GM12878 (cell line): Measurements from ENCODE around the gene MAP7. TPM values are rescaled to one million over a fixed set of nuclear protein-coding genes. Genes with fewer than 3 reads are reported as not detected.

Source experiments
- ATAC-seq: fragments of 200-7000 bp; cut with Tn5 transposase; 3 replicates; pipeline ENCODE4 v1.9.1; 2020; ENCODE audit warnings: mild to moderate bottlenecking, moderate library complexity
- BruUV-seq: library from RNA; stranded (reverse); fragments of 400-500 nt; replicated peaks from 2 replicates; lab custom pipeline; 2021; lab: Mats Ljungman, UMichigan
- CTCF ChIA-PET: fragments of 300-600 bp; sonication (Branson Sonifier 250); formaldehyde crosslinking; extraction: SDS; loops from one replicate; lab custom pipeline; 2021; ENCODE audit warnings: inconsistent platforms; lab: Yijun Ruan, JAX
- POLR2A ChIA-PET: fragments of 350-600 bp; formaldehyde crosslinking; extraction: SDS; loops from one replicate; lab custom pipeline; 2021; ENCODE audit warnings: inconsistent platforms; lab: Charles Lee
- RAD21 ChIA-PET: fragments of 300-600 bp; sonication (Branson Sonifier 250); formaldehyde crosslinking; loops from one replicate; lab custom pipeline; 2023; ENCODE audit warnings: antibody characterized with exemption; ENCODE audit not compliant: unreplicated experiment; lab: Charles Lee
- SMC1A ChIA-PET: fragments of 300-600 bp; sonication (Branson Sonifier 250); formaldehyde crosslinking; loops from one replicate; lab custom pipeline; 2023; ENCODE audit not compliant: unreplicated experiment, uncharacterized antibody; lab: Charles Lee
- DNase-seq: peaks from one replicate; pipeline ENCODE4 v3.0.0-alpha.2; 2011; ENCODE audit warnings: low read depth, low spot score
- FAIRE-seq: peaks from 3 replicates; lab custom pipeline; 2011; peaks lifted over from hg19 to GRCh38; lab: Jason Lieb, UNC
- H2AFZ ChIP-seq: 2 replicates; pipeline ENCODE4 v1.6.0; 2011; ENCODE audit warnings: low read depth, low read length, control low read depth; ENCODE audit not compliant: control insufficient read depth
- H3K27ac ChIP-seq: 2 replicates; pipeline ENCODE4 v1.5.1; 2011; ENCODE audit warnings: control low read depth; ENCODE audit not compliant: control insufficient read depth, insufficient read depth
- H3K27me3 ChIP-seq, 2 experiments: replicated peaks in 1 of 2; 2 replicates each; pipeline versions ENCODE4 v1.6.0 to v1.6.1; 2011; ENCODE audit warnings: low read length in 1 of 2; ENCODE audit not compliant: control insufficient read depth in 2 of 2, insufficient read depth in 2 of 2
- H3K36me3 ChIP-seq, 2 experiments: 2 replicates each; pipeline ENCODE4 v1.5.1; 2011; ENCODE audit warnings: low read length in 1 of 2; ENCODE audit not compliant: control insufficient read depth in 2 of 2, insufficient read depth in 2 of 2
- H3K4me1 ChIP-seq: 2 replicates; pipeline ENCODE4 v1.6.1; 2011; ENCODE audit warnings: mild to moderate bottlenecking, low read length, moderate library complexity, mixed read lengths; ENCODE audit not compliant: control insufficient read depth, insufficient read depth
- H3K4me2 ChIP-seq: 2 replicates; pipeline ENCODE4 v1.6.0; 2011; ENCODE audit warnings: control low read depth; ENCODE audit not compliant: control insufficient read depth, insufficient read depth
- H3K4me3 ChIP-seq: fragments of 200-600 bp; sonication (generic); 2 replicates; pipeline ENCODE4 v1.5.1; 2016
- H3K79me2 ChIP-seq: 2 replicates; pipeline ENCODE4 v1.6.0; 2011; ENCODE audit warnings: low read length; ENCODE audit not compliant: control insufficient read depth, insufficient read depth
- H3K9ac ChIP-seq: 2 replicates; pipeline ENCODE4 v1.8.0; 2011; ENCODE audit warnings: low read length, control low read depth, mixed read lengths; ENCODE audit not compliant: control insufficient read depth, insufficient read depth
- H3K9me3 ChIP-seq: replicated peaks from 3 replicates; pipeline ENCODE4 v1.5.1; 2011; ENCODE audit warnings: mild to moderate bottlenecking, low read length; ENCODE audit not compliant: control insufficient read depth, insufficient read depth
- H4K20me1 ChIP-seq: 2 replicates; pipeline ENCODE4 v1.6.0; 2011; ENCODE audit not compliant: control insufficient read depth, insufficient read depth
- BHLHE40 ChIP-seq, 2 experiments: fragments of 450-650 bp in 1 of 2; IDR thresholded peaks; 2 replicates each; pipeline ENCODE4 v1.6.1; 2011 to 2017; ENCODE audit warnings: low read depth in 2 of 2, borderline replicate concordance in 1 of 2, improper control_type of control experiment in 1 of 2, low read length in 1 of 2, mild to moderate bottlenecking in 1 of 2
- CEBPB ChIP-seq, 2 experiments: fragments of 150-350 bp in 1 of 2; IDR thresholded peaks; 2 replicates each; pipeline ENCODE4 v1.6.1; 2012 to 2014; ENCODE audit warnings: low read depth in 2 of 2, low read length in 2 of 2, borderline replicate concordance in 1 of 2, inconsistent platforms in 1 of 2
- EED ChIP-seq: sonication (generic); IDR thresholded peaks from 2 replicates; pipeline ENCODE4 v1.6.1; 2016; ENCODE audit warnings: antibody characterized with exemption, low read depth
- EZH2 ChIP-seq: IDR thresholded peaks from 2 replicates; pipeline ENCODE4 v1.6.1; 2012; ENCODE audit warnings: low read depth, mild to moderate bottlenecking, control low read depth, inconsistent platforms, low read length, borderline replicate concordance; ENCODE audit not compliant: control insufficient read depth
- GABPA ChIP-seq: IDR thresholded peaks from 2 replicates; pipeline ENCODE4 v1.6.1; 2014; ENCODE audit warnings: antibody characterized with exemption, low read depth, mild to moderate bottlenecking, inconsistent platforms
- KLF5 ChIP-seq: fragments of 450-650 bp; IDR thresholded peaks from 2 replicates; pipeline ENCODE4 v1.6.1; 2014; ENCODE audit warnings: mild to moderate bottlenecking; ENCODE audit not compliant: partially characterized antibody
- NFYB ChIP-seq: IDR thresholded peaks from 2 replicates; pipeline ENCODE4 v1.6.1; 2011; ENCODE audit warnings: low read depth, mild to moderate bottlenecking, low read length, improper control_type of control experiment, moderate library complexity; ENCODE audit not compliant: insufficient read depth
- SREBF2 ChIP-seq: IDR thresholded peaks from 2 replicates; pipeline ENCODE4 v1.6.1; 2012; ENCODE audit warnings: mild to moderate bottlenecking, low read length
- SRF ChIP-seq, 2 experiments: IDR thresholded peaks; 2 replicates each; pipeline ENCODE4 v1.6.1; 2011; ENCODE audit warnings: low read depth in 2 of 2, low read length in 2 of 2, mild to moderate bottlenecking in 1 of 2, moderate library complexity in 1 of 2
- TBL1XR1 ChIP-seq: IDR thresholded peaks from 2 replicates; pipeline ENCODE4 v1.6.1; 2012; ENCODE audit warnings: low read depth, low read length, improper control_type of control experiment
- YBX1 ChIP-seq: fragments of 450-650 bp; IDR thresholded peaks from 2 replicates; pipeline ENCODE4 v1.6.1; 2016; ENCODE audit warnings: antibody characterized with exemption
- ZNF207 ChIP-seq: fragments of 450-650 bp; IDR thresholded peaks from 2 replicates; pipeline ENCODE4 v1.6.1; 2014; ENCODE audit warnings: antibody characterized with exemption, mild to moderate bottlenecking, borderline replicate concordance
- ZNF274 ChIP-seq: IDR thresholded peaks from one replicate; pipeline ENCODE4 v1.8.0; 2011; ENCODE audit not compliant: insufficient read length, insufficient read depth
- ZNF592 ChIP-seq: fragments of 450-650 bp; IDR thresholded peaks from 2 replicates; pipeline ENCODE4 v1.6.1; 2017; ENCODE audit warnings: mild to moderate bottlenecking, moderate library complexity
- WGBS: methylation state at CpG from one replicate; pipeline ENCODE4 v1.1.6; 2016; ENCODE audit warnings: low lambda C conversion rate; ENCODE audit not compliant: insufficient replicate concordance, insufficient coverage; ENCODE audit errors: missing lambda C conversion rate; 5-methylcytosine and 5-hydroxymethylcytosine counted together
- in situ Hi-C: fragments of 300-500 bp; cut with MboI; formaldehyde crosslinking; loops from 9 replicates; pipeline ENCODE4 v1.14.3; 2018; ENCODE audit warnings: mixed read lengths
- intact Hi-C: fragments of 100-400 bp; cut with micrococcal nuclease; formaldehyde crosslinking; loops from one replicate; pipeline ENCODE4 v1.14.2; 2022; ENCODE audit not compliant: unreplicated experiment
- polyA plus RNA-seq, 11 experiments: library from polyadenylated mRNA; depleted of rRNA in 4 of 11; unstranded in 6 of 11; stranded (reverse) in 5 of 11; fragments of >200 nt; fragmentation: Nextera tagmentation in 4 of 11; fragmentation: Illumina TruSeq in 1 of 11; extraction: Ambion mirVana in 4 of 11; extraction: Trizol in 1 of 11; gene quantifications; 1 replicate in 1 of 11; 2 replicates in 10 of 11; pipeline versions ENCODE4 v1.2.1 to v1.2.3, GENCODE V29; 2011 to 2016; ENCODE audit warnings: inconsistent platforms in 2 of 11, missing spikeins in 2 of 11, low read depth in 1 of 11
- total RNA-seq, 4 experiments: library from RNA; depleted of rRNA in 3 of 4; stranded (reverse); fragments of >200 nt in 3 of 4; fragmentation: Illumina TruSeq in 1 of 4; extraction: Trizol in 1 of 4; gene quantifications; 2 replicates each; pipeline versions ENCODE4 v1.2.1 to v1.2.3, GENCODE V29; 2013 to 2021

The MAP7 gene
- total and polyA plus RNA-seq, 10 of the 15 experiments (the other 5 are each of a cell fraction or from before 2014, with no cell fraction given): 0.04 to 0.17 (median 0.08) TPM; not detected in 2

- no peak for TF ChIP-seq ZNF592
- no peak for TF ChIP-seq ZNF274
- TF ChIP-seq EZH2: no peak
- TF ChIP-seq YBX1: no peak
Observed at GRCh38 chr6:136421537-136422158, 128.6 kb downstream of the MAP7 start (continued).

GRCh38 chr6:136420853-136421252 is 129.4 kb downstream of the MAP7 start:
- H4K20me1 ChIP-seq: no peaks in the 10 kb centered on the region
- WGBS: 32% methylated on average over 3 of the region's 3 CpGs
- no peak for TF ChIP-seq NFYB
- no peak for TF ChIP-seq TBL1XR1
- no peak for TF ChIP-seq ZNF207
- TF ChIP-seq EZH2: no peak
- no peak for TF ChIP-seq CEBPB (IDR thresholded peaks at IDR 0.05; ENCODE audit: borderline replicate concordance in 1 of 2, low read depth in 2 of 2, low read length in 2 of 2)
- TF ChIP-seq GABPA: no peak
- no peak for TF ChIP-seq SREBF2
- TF ChIP-seq EED: no peak
- TF ChIP-seq BHLHE40 (IDR thresholded peaks at IDR 0.05; ENCODE audit: borderline replicate concordance in 1 of 2, low read depth in 2 of 2, low read length in 1 of 2): no peak
- TF ChIP-seq ZNF274: no peak
- no peak for TF ChIP-seq KLF5
- no peak for TF ChIP-seq SRF (IDR thresholded peaks at IDR 0.05; ENCODE audit: low read depth in 2 of 2, low read length in 2 of 2)
- no peak overlapping the region for H2AFZ ChIP-seq
- H3K36me3 ChIP-seq: no peaks in the 10 kb centered on the region
- ChIA-PET RAD21 (no interaction called here), CTCF (no interaction called here), SMC1A (no interaction called here), POLR2A (no interaction called here)
- no peaks in the 10 kb centered on the region for H3K79me2 ChIP-seq
- in situ Hi-C loops: no loop called here
- no peak for FAIRE-seq
- H3K27ac ChIP-seq: no peak overlapping the region
- H3K4me2 ChIP-seq: no peak overlapping the region
- DNase-seq: no peak
- intact Hi-C loops: no loop called here
- H3K9ac ChIP-seq: no peak overlapping the region
- H3K4me3 ChIP-seq: no peak overlapping the region
- H3K4me1 ChIP-seq: no peaks in the 10 kb centered on the region
- no peaks in the 10 kb centered on the region for H3K9me3 ChIP-seq
- BruUV-seq: no TSS peak
- no peak for ATAC-seq
- H3K27me3 ChIP-seq: peaks cover 0 to 5% of the 10 kb centered on the region in 2 experiments; a peak in 1 of 4 replicates
